Coronary artery (tissue), 2 donors: ENCODE measurements around the gene EDN3.
"Not testable (repeated sequence)": the region's sequence is repeated elsewhere in the genome, so short reads cannot be mapped to it uniquely, and the experiment has no call there.

ENCODE experiments used
- DNase-seq: peaks from one replicate; pipeline ENCODE4 v3.0.0-alpha.2; 2017; ENCODE audit warnings: low spot score
- H3K27ac ChIP-seq, 2 donors: fragments of 200-600 bp; sonication (generic); one replicate each; pipeline ENCODE4 v1.5.1; 2016 to 2019
- H3K4me3 ChIP-seq: fragments of 200-600 bp; sonication (generic); 2 replicates; pipeline ENCODE4 v1.5.1; 2016; ENCODE audit warnings: mild to moderate bottlenecking, moderate library complexity
- TF ChIP-seq, protein P1 (sequence below): fragments of 200-600 bp; sonication (generic); IDR thresholded peaks from one replicate; pipeline ENCODE4 v1.5.1; 2019; ENCODE audit warnings: antibody characterized with exemption

The EDN3 gene

DNA sequence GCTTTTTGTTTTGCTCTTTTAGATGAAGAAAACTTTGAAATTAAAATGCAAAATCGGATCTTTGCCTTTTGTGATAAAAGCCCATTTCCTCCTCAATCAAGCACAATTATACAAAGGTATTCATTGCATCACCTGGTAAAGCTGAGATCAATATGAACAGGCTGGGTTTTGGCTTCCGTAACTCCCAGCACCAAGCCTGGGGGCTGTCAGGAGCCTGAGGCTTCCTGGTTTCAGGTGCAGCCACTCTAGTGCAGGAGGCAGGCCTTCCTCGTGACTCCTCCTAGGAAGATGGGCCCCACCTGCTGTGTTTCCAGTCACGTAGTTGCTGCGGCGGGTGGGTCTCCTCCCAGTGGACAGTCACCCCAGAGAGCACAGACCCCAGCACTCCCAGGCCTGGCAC, 54.0 kb downstream of the EDN3 start:
- TF ChIP-seq, protein P1, sequence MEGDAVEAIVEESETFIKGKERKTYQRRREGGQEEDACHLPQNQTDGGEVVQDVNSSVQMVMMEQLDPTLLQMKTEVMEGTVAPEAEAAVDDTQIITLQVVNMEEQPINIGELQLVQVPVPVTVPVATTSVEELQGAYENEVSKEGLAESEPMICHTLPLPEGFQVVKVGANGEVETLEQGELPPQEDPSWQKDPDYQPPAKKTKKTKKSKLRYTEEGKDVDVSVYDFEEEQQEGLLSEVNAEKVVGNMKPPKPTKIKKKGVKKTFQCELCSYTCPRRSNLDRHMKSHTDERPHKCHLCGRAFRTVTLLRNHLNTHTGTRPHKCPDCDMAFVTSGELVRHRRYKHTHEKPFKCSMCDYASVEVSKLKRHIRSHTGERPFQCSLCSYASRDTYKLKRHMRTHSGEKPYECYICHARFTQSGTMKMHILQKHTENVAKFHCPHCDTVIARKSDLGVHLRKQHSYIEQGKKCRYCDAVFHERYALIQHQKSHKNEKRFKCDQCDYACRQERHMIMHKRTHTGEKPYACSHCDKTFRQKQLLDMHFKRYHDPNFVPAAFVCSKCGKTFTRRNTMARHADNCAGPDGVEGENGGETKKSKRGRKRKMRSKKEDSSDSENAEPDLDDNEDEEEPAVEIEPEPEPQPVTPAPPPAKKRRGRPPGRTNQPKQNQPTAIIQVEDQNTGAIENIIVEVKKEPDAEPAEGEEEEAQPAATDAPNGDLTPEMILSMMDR = no peak
- Histone ChIP-seq H3K27ac (no peak overlapping the region), H3K4me3 (no peak overlapping the region)
- no peak for DNase-seq

- TF ChIP-seq, protein P1 = no peak
- no peak for DNase-seq
- Histone ChIP-seq H3K27ac (no peak overlapping the region), H3K4me3 (no peak overlapping the region)
Observed at GRCh38 chr20:59355242-59355641, 54.8 kb downstream of the EDN3 start.

DNA sequence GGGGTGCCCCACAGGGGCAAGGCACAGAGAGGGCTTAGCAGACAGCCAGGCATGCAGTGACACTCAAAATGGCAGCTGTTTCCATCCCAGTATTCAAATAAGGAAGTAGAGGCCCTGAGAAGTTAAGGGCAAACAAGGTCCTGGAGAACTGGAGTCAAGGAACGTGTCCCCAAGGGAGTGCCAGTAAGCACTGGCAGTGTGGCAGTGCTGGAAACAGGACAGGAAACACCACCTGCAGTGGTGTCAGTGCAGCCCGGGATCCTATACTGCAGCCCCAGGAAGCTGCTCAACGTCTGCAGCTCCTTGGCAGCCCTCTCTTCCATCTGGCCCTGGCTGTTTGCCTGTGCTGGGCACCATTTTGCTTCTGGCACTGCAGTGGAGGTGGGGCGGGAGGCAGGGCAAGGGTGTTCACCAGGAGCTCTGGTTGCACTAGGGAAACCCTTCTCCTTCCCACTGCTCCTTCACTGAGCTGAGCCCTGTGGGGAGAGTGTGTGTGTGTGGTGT, 56.3 kb downstream of the EDN3 start:
- Histone ChIP-seq H3K4me3 (no peak overlapping the region), H3K27ac (no peak overlapping the region)
- no peak for DNase-seq
- TF ChIP-seq, protein P1 = no peak

GRCh38 chr20:59358793-59359192, 58.4 kb downstream of the EDN3 start:
- not testable (repeated sequence) for H3K4me3 ChIP-seq, DNase-seq, H3K27ac ChIP-seq

- TF ChIP-seq, protein P1 = no peak
- H3K4me3 ChIP-seq = no peak overlapping the region
- no peak for DNase-seq
- no peak overlapping the region for H3K27ac ChIP-seq
Observed at GRCh38 chr20:59359906-59360725, 59.7 kb downstream of the EDN3 start.

- TF ChIP-seq, protein P1 = no peak
- Histone ChIP-seq H3K27ac (no peak overlapping the region), H3K4me3 (no peak overlapping the region)
- DNase-seq = no peak
Observed at GRCh38 chr20:59360934-59361333, 60.5 kb downstream of the EDN3 start.

DNA sequence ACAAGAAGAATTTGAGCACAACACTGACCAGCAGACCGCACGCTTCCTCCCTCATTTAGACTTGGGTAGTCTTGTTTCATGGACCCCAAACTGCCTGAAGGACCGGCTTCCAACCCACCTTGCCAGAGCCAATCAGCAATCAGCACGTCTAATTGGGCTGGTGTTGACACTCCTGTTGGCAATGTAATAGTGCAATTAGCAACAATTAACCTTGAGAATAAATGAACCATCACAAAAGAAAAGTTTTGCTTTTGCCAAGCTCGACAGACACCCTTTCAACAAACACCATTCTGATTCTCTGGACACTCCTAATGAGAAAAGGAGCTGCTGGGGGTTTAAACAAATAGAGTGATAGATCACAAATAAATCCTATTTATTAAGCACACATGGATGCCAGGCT, 61.0 kb downstream of the EDN3 start:
- no peak for DNase-seq
- H3K27ac ChIP-seq = no peak overlapping the region

More for the DNA sequence above, 61.0 kb downstream of the EDN3 start:
- no peak overlapping the region for H3K4me3 ChIP-seq
- TF ChIP-seq, protein P1 = no peak
